Measurements from ENCODE around the gene CCND2.
A peak's percentile ranks its signal among the peaks of the same experiment; 100 is the strongest.

The CCND2 gene

GRCh38 chr12:4297617-4298016, 24.1 kb downstream of the CCND2 start:
- Histone ChIP-seq H3K9ac (ENCODE audit: low read length) (no peak overlapping the region), H3K9me3 (ENCODE audit: control insufficient read depth, low read length) (no peaks in the 10 kb centered on the region), H3K4me1 (ENCODE audit: control insufficient read depth, insufficient read depth, low read length) (no peaks in the 10 kb centered on the region), H3K36me3 (ENCODE audit: control insufficient read depth, insufficient read depth, low read length, severe bottlenecking) (peaks cover 71% of the 10 kb centered on the region), H3K27me3 (replicated peaks; ENCODE audit: control insufficient read depth, insufficient read depth, low read length) (no peaks in the 10 kb centered on the region), H3K4me3 (ENCODE audit: low read length) (no peak overlapping the region)
- DNase-seq (ENCODE audit: low read depth), result no peak

- H3K4me1 ChIP-seq (ENCODE audit: control insufficient read depth, insufficient read depth, low read length), result no peaks in the 10 kb centered on the region
- no peak overlapping the region for H3K9ac ChIP-seq (ENCODE audit: low read length)
- H3K27me3 ChIP-seq (replicated peaks; ENCODE audit: control insufficient read depth, insufficient read depth, low read length), result no peaks in the 10 kb centered on the region
- peaks cover 63% of the 10 kb centered on the region for H3K36me3 ChIP-seq (ENCODE audit: control insufficient read depth, insufficient read depth, low read length, severe bottlenecking)
- DNase-seq (ENCODE audit: low read depth), result no peak
- no peak overlapping the region for H3K4me3 ChIP-seq (ENCODE audit: low read length)
- no peaks in the 10 kb centered on the region for H3K9me3 ChIP-seq (ENCODE audit: control insufficient read depth, low read length)
Observed at GRCh38 chr12:4300883-4301282, 27.3 kb downstream of the CCND2 start.

GRCh38 chr12:4301932-4302501, 28.5 kb downstream of the CCND2 start:
- DNase-seq (ENCODE audit: low read depth), result no peak
- H3K4me1 ChIP-seq (ENCODE audit: control insufficient read depth, insufficient read depth, low read length), result no peaks in the 10 kb centered on the region
- H3K27me3 ChIP-seq (replicated peaks; ENCODE audit: control insufficient read depth, insufficient read depth, low read length), result no peaks in the 10 kb centered on the region
- peaks cover 51% of the 10 kb centered on the region for H3K36me3 ChIP-seq (ENCODE audit: control insufficient read depth, insufficient read depth, low read length, severe bottlenecking)
- H3K9me3 ChIP-seq (ENCODE audit: control insufficient read depth, low read length), result no peaks in the 10 kb centered on the region
- H3K9ac ChIP-seq (ENCODE audit: low read length), result no peak overlapping the region
- no peak overlapping the region for H3K4me3 ChIP-seq (ENCODE audit: low read length)

GRCh38 chr12:4302881-4303280, 29.3 kb downstream of the CCND2 start:
- DNase-seq (ENCODE audit: low read depth), result no peak
- H3K4me3 ChIP-seq (ENCODE audit: low read length), result no peak overlapping the region
- no peaks in the 10 kb centered on the region for H3K9me3 ChIP-seq (ENCODE audit: control insufficient read depth, low read length)
- H3K4me1 ChIP-seq (ENCODE audit: control insufficient read depth, insufficient read depth, low read length), result peaks cover under 1% of the 10 kb centered on the region
- no peak overlapping the region for H3K9ac ChIP-seq (ENCODE audit: low read length)
- peaks cover 47% of the 10 kb centered on the region for H3K36me3 ChIP-seq (ENCODE audit: control insufficient read depth, insufficient read depth, low read length, severe bottlenecking)
- H3K27me3 ChIP-seq (replicated peaks; ENCODE audit: control insufficient read depth, insufficient read depth, low read length), result no peaks in the 10 kb centered on the region

GRCh38 chr12:4303750-4304149, 30.2 kb downstream of the CCND2 start:
- no peaks in the 10 kb centered on the region for H3K9me3 ChIP-seq (ENCODE audit: control insufficient read depth, low read length)
- peaks cover 4% of the 10 kb centered on the region for H3K4me1 ChIP-seq (ENCODE audit: control insufficient read depth, insufficient read depth, low read length)
- peaks cover 41% of the 10 kb centered on the region for H3K36me3 ChIP-seq (ENCODE audit: control insufficient read depth, insufficient read depth, low read length, severe bottlenecking)
- H3K9ac ChIP-seq (ENCODE audit: low read length), result no peak overlapping the region
- no peaks in the 10 kb centered on the region for H3K27me3 ChIP-seq (replicated peaks; ENCODE audit: control insufficient read depth, insufficient read depth, low read length)
- DNase-seq (ENCODE audit: low read depth), result no peak
- H3K4me3 ChIP-seq (ENCODE audit: low read length), result no peak overlapping the region

DNA sequence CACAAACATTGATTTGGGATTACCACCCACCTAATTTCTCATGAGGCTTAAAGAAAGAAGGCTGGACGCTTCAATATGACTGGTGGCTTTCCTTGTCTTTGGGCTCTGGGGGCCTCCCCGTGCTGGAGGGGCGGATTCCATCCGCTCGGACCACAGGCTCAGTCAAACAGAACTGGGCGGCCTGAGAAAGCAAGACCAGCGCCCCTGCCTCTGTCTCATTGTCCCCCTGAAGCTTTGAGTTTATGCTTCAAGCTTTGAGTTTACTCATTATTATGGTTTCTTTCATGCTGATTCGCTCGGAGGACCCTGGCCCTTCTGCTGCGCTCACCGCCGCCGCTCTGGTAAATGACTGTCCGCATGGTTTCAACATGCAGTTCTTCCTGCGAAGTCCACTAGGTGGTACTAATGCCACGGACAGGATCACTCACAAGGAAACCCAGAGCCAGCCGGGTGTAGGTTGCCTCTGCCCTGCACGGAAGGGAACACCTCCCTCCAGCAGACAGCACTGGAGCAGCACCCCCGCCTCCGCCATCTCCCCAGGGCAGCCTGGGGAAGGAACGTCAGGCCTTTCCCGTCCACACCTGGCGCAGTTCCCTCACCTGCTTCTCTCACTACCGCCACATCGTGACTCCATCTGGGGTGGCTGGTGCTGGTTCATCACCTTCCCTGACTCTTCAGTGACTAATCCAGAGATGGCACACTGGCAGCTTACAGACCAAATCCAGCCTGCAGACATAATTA, 34.2 kb downstream of the CCND2 start:
- H3K27me3 ChIP-seq (replicated peaks; ENCODE audit: control insufficient read depth, insufficient read depth, low read length), result peaks cover 5% of the 10 kb centered on the region
- no peaks in the 10 kb centered on the region for H3K9me3 ChIP-seq (ENCODE audit: control insufficient read depth, low read length)
- peaks cover 8% of the 10 kb centered on the region for H3K4me1 ChIP-seq (ENCODE audit: control insufficient read depth, insufficient read depth, low read length)
- no peak overlapping the region for H3K9ac ChIP-seq (ENCODE audit: low read length)
- DNase-seq (ENCODE audit: low read depth), result peak; percentile 85
- H3K36me3 ChIP-seq (ENCODE audit: control insufficient read depth, insufficient read depth, low read length, severe bottlenecking), result peaks cover 8% of the 10 kb centered on the region
- no peak overlapping the region for H3K4me3 ChIP-seq (ENCODE audit: low read length)

- Histone ChIP-seq H3K9me3 (ENCODE audit: control insufficient read depth, low read length) (no peaks in the 10 kb centered on the region), H3K36me3 (ENCODE audit: control insufficient read depth, insufficient read depth, low read length, severe bottlenecking) (peaks cover 8% of the 10 kb centered on the region), H3K4me1 (ENCODE audit: control insufficient read depth, insufficient read depth, low read length) (peaks cover 8% of the 10 kb centered on the region), H3K27me3 (replicated peaks; ENCODE audit: control insufficient read depth, insufficient read depth, low read length) (peaks cover 5% of the 10 kb centered on the region), H3K9ac (ENCODE audit: low read length) (no peak overlapping the region), H3K4me3 (ENCODE audit: low read length) (no peak overlapping the region)
- DNase-seq (ENCODE audit: low read depth), result no peak
Observed at GRCh38 chr12:4308334-4308950, 34.9 kb downstream of the CCND2 start.

GRCh38 chr12:4311776-4312175, 38.2 kb downstream of the CCND2 start:
- H3K36me3 ChIP-seq (ENCODE audit: control insufficient read depth, insufficient read depth, low read length, severe bottlenecking), result no peaks in the 10 kb centered on the region
- H3K27me3 ChIP-seq (replicated peaks; ENCODE audit: control insufficient read depth, insufficient read depth, low read length), result peaks cover 5% of the 10 kb centered on the region

GRCh38 chr12:4312251-4312650, 38.7 kb downstream of the CCND2 start:
- Histone ChIP-seq H3K4me3 (ENCODE audit: low read length) (no peak overlapping the region), H3K9me3 (ENCODE audit: control insufficient read depth, low read length) (no peaks in the 10 kb centered on the region), H3K4me1 (ENCODE audit: control insufficient read depth, insufficient read depth, low read length) (peaks cover 8% of the 10 kb centered on the region), H3K36me3 (ENCODE audit: control insufficient read depth, insufficient read depth, low read length, severe bottlenecking) (no peaks in the 10 kb centered on the region), H3K27me3 (replicated peaks; ENCODE audit: control insufficient read depth, insufficient read depth, low read length) (peaks cover 5% of the 10 kb centered on the region), H3K9ac (ENCODE audit: low read length) (no peak overlapping the region)
- no peak for DNase-seq (ENCODE audit: low read depth)

More at GRCh38 chr12:4311776-4312175, 38.2 kb downstream of the CCND2 start:
- Histone ChIP-seq H3K9ac (ENCODE audit: low read length) (no peak overlapping the region), H3K9me3 (ENCODE audit: control insufficient read depth, low read length) (no peaks in the 10 kb centered on the region), H3K4me1 (ENCODE audit: control insufficient read depth, insufficient read depth, low read length) (peaks cover 8% of the 10 kb centered on the region), H3K4me3 (ENCODE audit: low read length) (no peak overlapping the region)
- DNase-seq (ENCODE audit: low read depth), result no peak

DNA sequence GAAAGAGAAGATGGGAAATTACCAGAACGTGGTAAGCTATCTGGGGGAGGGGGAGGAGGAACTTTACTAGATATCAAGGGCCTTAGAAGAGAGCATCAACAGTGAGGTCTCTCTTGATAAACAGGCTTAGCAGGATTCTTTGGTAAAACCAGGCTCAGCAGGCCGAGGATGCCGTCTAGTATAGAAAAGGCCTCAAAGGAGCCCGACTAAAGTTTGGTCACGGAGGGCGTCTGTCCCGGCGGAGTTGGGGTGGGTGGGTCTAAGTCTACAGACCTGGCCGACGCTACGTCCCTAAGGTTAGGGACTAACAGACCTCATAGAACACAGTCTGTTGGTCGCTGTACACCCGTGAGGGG, 46.9 kb downstream of the CCND2 start:
- H3K27me3 ChIP-seq (replicated peaks; ENCODE audit: control insufficient read depth, insufficient read depth, low read length), result no peaks in the 10 kb centered on the region
- DNase-seq (ENCODE audit: low read depth), result no peak
- peaks cover 15% of the 10 kb centered on the region for H3K4me1 ChIP-seq (ENCODE audit: control insufficient read depth, insufficient read depth, low read length)
- H3K4me3 ChIP-seq (ENCODE audit: low read length), result peak overlapping the region; percentile 93
- no peaks in the 10 kb centered on the region for H3K9me3 ChIP-seq (ENCODE audit: control insufficient read depth, low read length)
- H3K9ac ChIP-seq (ENCODE audit: low read length), result peak overlapping the region; percentile 76
- no peaks in the 10 kb centered on the region for H3K36me3 ChIP-seq (ENCODE audit: control insufficient read depth, insufficient read depth, low read length, severe bottlenecking)

DNA sequence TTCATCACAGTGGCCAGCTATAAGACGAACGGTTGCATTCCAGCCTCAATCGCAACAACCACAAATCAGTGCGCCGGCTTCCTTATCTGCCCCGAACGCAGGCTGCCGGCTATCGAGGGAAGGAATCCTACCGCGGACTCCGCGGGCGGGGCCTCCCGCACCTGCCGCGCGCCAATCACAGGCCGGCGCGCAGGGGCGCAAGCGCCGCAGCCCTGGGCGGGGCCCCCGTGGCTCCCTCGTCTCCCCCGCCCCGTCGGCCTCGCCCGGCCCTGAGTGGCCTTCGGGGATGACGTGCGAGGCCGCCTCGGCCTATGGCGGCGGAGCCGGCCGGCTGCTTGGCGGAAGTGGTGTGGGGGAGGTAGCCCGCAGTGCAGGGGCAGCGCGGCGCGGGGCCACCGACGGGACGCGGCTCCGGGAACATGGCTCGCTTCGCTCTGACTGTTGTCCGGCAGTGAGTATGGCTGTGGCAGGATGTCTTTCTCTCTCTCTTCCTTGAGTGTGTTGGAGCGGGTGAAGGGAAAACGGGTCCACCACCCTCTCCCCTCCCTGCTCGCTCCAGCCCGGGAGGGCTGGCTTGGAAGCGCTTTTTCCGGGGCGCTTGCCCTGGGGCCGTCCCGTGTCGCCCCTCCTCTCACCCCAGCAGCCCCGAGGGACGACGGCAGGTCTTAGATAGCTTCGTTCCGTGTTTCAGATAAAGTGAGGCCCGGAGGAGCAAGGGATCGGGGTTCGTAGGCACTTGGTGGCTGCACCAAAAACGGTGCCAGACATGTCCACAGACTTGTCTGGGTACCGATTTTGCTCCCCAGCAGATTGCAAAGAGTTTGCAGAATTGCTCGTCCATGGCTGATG, 47.5 kb downstream of the CCND2 start, which contains the start of gene TIGAR:
TIGAR (plus strand) TSS at position 361 of the 849 bp plus-strand sequence; CDS start at position 420, 59 bp downstream.
- no peaks in the 10 kb centered on the region for H3K36me3 ChIP-seq (ENCODE audit: control insufficient read depth, insufficient read depth, low read length, severe bottlenecking)
- H3K9ac ChIP-seq (ENCODE audit: low read length), result peak within 1 kb of the TSS; percentile 90
- H3K27me3 ChIP-seq (replicated peaks; ENCODE audit: control insufficient read depth, insufficient read depth, low read length), result no peaks in the 10 kb centered on the region
- H3K9me3 ChIP-seq (ENCODE audit: control insufficient read depth, low read length), result no peaks in the 10 kb centered on the region
- H3K4me1 ChIP-seq (ENCODE audit: control insufficient read depth, insufficient read depth, low read length), result peaks cover 18% of the 10 kb centered on the region
- peak within 1 kb of the TSS; percentile 93 for H3K4me3 ChIP-seq (ENCODE audit: low read length)
- peak; percentile 99 for DNase-seq (ENCODE audit: low read depth)
